Measurements from ENCODE around the gene FLRT1. TPM values are rescaled to one million over a fixed set of nuclear protein-coding genes. Genes with fewer than 3 reads are reported as not detected.

The FLRT1 gene
- total RNA-seq, 1 donor from 2014 or later: not detected

DNA sequence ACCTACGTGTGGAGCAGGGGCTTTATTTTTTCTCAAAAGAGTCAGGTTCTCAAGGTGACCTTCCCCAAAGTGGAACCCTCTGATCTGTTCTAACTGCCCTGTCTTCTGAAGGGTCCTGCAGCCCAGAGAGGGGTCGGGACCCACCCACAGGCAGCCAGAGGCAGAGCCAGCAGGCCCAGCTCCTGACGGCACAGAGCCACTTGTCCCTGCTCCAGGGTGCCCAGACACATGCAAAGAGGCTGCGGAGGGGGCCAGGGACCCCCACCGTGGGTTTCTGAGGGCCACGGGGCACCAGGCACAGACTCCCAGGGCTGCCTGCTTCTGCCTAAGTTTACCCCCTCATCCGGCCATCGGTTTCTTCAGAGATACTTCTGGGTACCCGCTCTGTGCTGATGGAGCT, 37.1 kb downstream of the FLRT1 start:
- Mint-ChIP-seq H3K4me3 (ENCODE audit: unreplicated experiment) (no peak overlapping the region), H3K27ac (ENCODE audit: unreplicated experiment) (no peak overlapping the region), H3K36me3 (ENCODE audit: low read depth, unreplicated experiment) (no peaks in the 10 kb centered on the region), H3K27me3 (ENCODE audit: unreplicated experiment) (peaks cover 11% of the 10 kb centered on the region), H3K9me3 (ENCODE audit: unreplicated experiment) (no peaks in the 10 kb centered on the region), H3K4me1 (ENCODE audit: unreplicated experiment) (no peaks in the 10 kb centered on the region)
- DNase-seq (ENCODE audit: low spot score): no peak
- TF ChIP-seq, protein P1, sequence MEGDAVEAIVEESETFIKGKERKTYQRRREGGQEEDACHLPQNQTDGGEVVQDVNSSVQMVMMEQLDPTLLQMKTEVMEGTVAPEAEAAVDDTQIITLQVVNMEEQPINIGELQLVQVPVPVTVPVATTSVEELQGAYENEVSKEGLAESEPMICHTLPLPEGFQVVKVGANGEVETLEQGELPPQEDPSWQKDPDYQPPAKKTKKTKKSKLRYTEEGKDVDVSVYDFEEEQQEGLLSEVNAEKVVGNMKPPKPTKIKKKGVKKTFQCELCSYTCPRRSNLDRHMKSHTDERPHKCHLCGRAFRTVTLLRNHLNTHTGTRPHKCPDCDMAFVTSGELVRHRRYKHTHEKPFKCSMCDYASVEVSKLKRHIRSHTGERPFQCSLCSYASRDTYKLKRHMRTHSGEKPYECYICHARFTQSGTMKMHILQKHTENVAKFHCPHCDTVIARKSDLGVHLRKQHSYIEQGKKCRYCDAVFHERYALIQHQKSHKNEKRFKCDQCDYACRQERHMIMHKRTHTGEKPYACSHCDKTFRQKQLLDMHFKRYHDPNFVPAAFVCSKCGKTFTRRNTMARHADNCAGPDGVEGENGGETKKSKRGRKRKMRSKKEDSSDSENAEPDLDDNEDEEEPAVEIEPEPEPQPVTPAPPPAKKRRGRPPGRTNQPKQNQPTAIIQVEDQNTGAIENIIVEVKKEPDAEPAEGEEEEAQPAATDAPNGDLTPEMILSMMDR (IDR thresholded peaks at IDR 0.05; ENCODE audit: unreplicated experiment): no peak

- H3K27ac Mint-ChIP-seq (ENCODE audit: unreplicated experiment): no peak overlapping the region
- no peaks in the 10 kb centered on the region for H3K9me3 Mint-ChIP-seq (ENCODE audit: unreplicated experiment)
- H3K4me1 Mint-ChIP-seq (ENCODE audit: unreplicated experiment): no peaks in the 10 kb centered on the region
- no peaks in the 10 kb centered on the region for H3K36me3 Mint-ChIP-seq (ENCODE audit: low read depth, unreplicated experiment)
- H3K4me3 Mint-ChIP-seq (ENCODE audit: unreplicated experiment): no peak overlapping the region
- DNase-seq (ENCODE audit: low spot score): no peak
- H3K27me3 Mint-ChIP-seq (ENCODE audit: unreplicated experiment): peaks cover 11% of the 10 kb centered on the region
- TF ChIP-seq, protein P1 (IDR thresholded peaks at IDR 0.05; ENCODE audit: unreplicated experiment): no peak
These were observed 37.8 kb downstream of the FLRT1 start for GRCh38 chr11:64073542-64073941.

DNA sequence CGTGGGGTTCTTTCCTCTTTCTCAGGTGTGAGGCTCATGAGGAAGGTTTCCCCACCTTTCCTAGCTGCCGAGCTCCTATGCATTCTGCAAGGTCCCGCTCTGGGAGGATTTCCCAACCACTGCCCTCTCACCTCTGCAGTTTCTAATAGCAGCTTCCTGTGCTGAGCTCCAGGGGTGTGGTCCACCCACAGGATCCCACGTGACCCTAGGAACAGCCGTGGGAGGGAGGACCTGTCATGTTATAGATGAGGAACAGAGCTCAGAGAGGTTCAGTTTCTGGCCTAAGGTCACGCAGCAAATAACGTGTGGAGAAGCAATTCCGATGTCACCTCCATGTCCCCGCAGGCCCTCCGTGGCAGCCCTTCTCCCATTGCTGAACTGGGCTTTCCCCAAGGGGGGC, 38.5 kb downstream of the FLRT1 start:
- TF ChIP-seq, protein P1 (IDR thresholded peaks at IDR 0.05; ENCODE audit: unreplicated experiment): no peak
- peaks cover 9% of the 10 kb centered on the region for H3K27me3 Mint-ChIP-seq (ENCODE audit: unreplicated experiment)
- H3K4me1 Mint-ChIP-seq (ENCODE audit: unreplicated experiment): no peaks in the 10 kb centered on the region
- H3K27ac Mint-ChIP-seq (ENCODE audit: unreplicated experiment): no peak overlapping the region
- H3K36me3 Mint-ChIP-seq (ENCODE audit: low read depth, unreplicated experiment): no peaks in the 10 kb centered on the region
- no peaks in the 10 kb centered on the region for H3K9me3 Mint-ChIP-seq (ENCODE audit: unreplicated experiment)
- no peak for DNase-seq (ENCODE audit: low spot score)
- H3K4me3 Mint-ChIP-seq (ENCODE audit: unreplicated experiment): no peak overlapping the region

- peaks cover 5% of the 10 kb centered on the region for H3K27me3 Mint-ChIP-seq (ENCODE audit: unreplicated experiment)
- H3K27ac Mint-ChIP-seq (ENCODE audit: unreplicated experiment): no peak overlapping the region
- H3K4me3 Mint-ChIP-seq (ENCODE audit: unreplicated experiment): no peak overlapping the region
- H3K4me1 Mint-ChIP-seq (ENCODE audit: unreplicated experiment): no peaks in the 10 kb centered on the region
- no peaks in the 10 kb centered on the region for H3K36me3 Mint-ChIP-seq (ENCODE audit: low read depth, unreplicated experiment)
- H3K9me3 Mint-ChIP-seq (ENCODE audit: unreplicated experiment): no peaks in the 10 kb centered on the region
- TF ChIP-seq, protein P1 (IDR thresholded peaks at IDR 0.05; ENCODE audit: unreplicated experiment): no peak
- DNase-seq (ENCODE audit: low spot score): no peak
These were observed 41.0 kb downstream of the FLRT1 start for GRCh38 chr11:64076758-64077157.

DNA sequence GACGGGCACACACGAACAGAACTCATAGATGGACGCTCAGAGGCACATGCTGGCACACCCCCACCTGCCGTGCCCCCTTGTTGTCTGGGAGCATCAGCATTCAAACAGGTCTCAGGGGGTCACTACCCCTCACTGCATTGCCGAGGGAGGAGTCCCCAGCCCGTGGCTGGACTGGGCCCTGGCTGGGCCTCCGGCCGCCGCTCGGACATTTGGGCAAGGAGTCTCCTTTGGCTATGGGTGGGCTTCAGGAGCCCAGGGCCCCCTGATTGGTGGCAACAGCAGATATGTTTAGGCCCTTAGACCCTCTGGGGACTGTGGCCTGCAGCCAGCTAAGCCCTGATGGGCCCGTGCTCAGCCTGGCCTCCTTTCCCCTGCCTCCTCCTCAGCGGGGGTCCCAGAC, 41.9 kb downstream of the FLRT1 start:
- Mint-ChIP-seq H3K27me3 (ENCODE audit: unreplicated experiment) (peaks cover 5% of the 10 kb centered on the region), H3K36me3 (ENCODE audit: low read depth, unreplicated experiment) (no peaks in the 10 kb centered on the region), H3K4me3 (ENCODE audit: unreplicated experiment) (no peak overlapping the region), H3K27ac (ENCODE audit: unreplicated experiment) (no peak overlapping the region), H3K9me3 (ENCODE audit: unreplicated experiment) (no peaks in the 10 kb centered on the region), H3K4me1 (ENCODE audit: unreplicated experiment) (no peaks in the 10 kb centered on the region)
- DNase-seq (ENCODE audit: low spot score): no peak
- TF ChIP-seq, protein P1 (IDR thresholded peaks at IDR 0.05; ENCODE audit: unreplicated experiment): no peak
